ENCODE data around the gene PPFIBP1.

DNA sequence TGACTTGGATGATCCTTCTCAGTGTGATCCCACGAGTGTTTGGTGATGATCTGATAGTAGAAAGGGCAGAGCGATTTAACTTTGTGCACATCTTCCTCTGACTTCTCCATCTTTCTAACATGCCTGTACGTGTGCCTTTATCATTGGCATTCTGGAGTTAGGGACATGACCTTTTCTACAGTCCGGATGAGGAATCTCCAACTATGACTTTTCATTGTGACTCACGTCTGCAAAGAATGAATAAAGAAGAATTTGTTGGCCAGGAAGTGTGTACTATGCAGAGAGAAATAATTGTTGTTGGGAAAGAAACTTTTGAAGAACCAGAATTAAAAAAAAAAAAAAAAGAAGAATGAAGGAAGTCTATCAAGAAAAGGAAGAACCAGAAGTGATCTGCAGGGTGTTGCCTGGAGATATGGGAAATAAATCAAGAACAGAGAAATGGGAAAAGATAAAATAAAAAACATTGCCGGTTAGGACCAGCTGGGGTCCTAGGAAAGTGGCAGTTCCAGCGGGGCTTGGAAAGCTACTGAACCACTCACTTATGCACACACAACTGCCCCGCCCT lies 25.3 kb downstream of the PPFIBP1 start:
- TF ChIP-seq, protein P1, sequence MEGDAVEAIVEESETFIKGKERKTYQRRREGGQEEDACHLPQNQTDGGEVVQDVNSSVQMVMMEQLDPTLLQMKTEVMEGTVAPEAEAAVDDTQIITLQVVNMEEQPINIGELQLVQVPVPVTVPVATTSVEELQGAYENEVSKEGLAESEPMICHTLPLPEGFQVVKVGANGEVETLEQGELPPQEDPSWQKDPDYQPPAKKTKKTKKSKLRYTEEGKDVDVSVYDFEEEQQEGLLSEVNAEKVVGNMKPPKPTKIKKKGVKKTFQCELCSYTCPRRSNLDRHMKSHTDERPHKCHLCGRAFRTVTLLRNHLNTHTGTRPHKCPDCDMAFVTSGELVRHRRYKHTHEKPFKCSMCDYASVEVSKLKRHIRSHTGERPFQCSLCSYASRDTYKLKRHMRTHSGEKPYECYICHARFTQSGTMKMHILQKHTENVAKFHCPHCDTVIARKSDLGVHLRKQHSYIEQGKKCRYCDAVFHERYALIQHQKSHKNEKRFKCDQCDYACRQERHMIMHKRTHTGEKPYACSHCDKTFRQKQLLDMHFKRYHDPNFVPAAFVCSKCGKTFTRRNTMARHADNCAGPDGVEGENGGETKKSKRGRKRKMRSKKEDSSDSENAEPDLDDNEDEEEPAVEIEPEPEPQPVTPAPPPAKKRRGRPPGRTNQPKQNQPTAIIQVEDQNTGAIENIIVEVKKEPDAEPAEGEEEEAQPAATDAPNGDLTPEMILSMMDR (IDR thresholded peaks at IDR 0.05; ENCODE audit: low read depth, low read length): no peak
- TF ChIP-seq POLR2A (IDR thresholded peaks at IDR 0.05; ENCODE audit: extremely low read depth, insufficient read length): no peak
- TF ChIP-seq, protein P2, sequence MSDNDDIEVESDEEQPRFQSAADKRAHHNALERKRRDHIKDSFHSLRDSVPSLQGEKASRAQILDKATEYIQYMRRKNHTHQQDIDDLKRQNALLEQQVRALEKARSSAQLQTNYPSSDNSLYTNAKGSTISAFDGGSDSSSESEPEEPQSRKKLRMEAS (IDR thresholded peaks at IDR 0.05; ENCODE audit: low read depth, low read length): no peak
- no peak for TF ChIP-seq MYC (IDR thresholded peaks at IDR 0.05; ENCODE audit: low read depth, low read length)
